PC-3 (cell line): ENCODE measurements around the gene RBM20. TPM values are rescaled to one million over a fixed set of nuclear protein-coding genes. Genes with fewer than 3 reads are reported as not detected.

ENCODE experiments used
- ATAC-seq: fragments of 200-7000 bp; cut with Tn5 transposase; 2 replicates; pipeline ENCODE4 v1.9.1; 2020; ENCODE audit warnings: mild to moderate bottlenecking, moderate library complexity
- BruUV-seq: library from RNA; stranded (reverse); fragments of 400-500 nt; replicated peaks from 2 replicates; lab custom pipeline; 2021; lab: Mats Ljungman, UMichigan
- CTCF ChIA-PET: fragments of 300-600 bp; sonication (Branson Sonifier 250); formaldehyde crosslinking; loops from one replicate; lab custom pipeline; 2022; ENCODE audit warnings: antibody characterized with exemption; lab: Charles Lee
- POLR2A ChIA-PET: fragments of 300-600 bp; sonication (Branson Sonifier 250); formaldehyde crosslinking; loops from one replicate; lab custom pipeline; 2022; ENCODE audit warnings: antibody characterized with exemption; ENCODE audit not compliant: unreplicated experiment; lab: Charles Lee
- DNase-seq: peaks from one replicate; pipeline ENCODE4 v3.0.0-alpha.2; 2015
- H2AFZ ChIP-seq: fragments of 300-600 bp; sonication (generic); 2 replicates; pipeline ENCODE4 v1.6.0; 2016; ENCODE audit warnings: antibody characterized with exemption, low read length
- H3F3A ChIP-seq: fragments of 300-600 bp; sonication (generic); one replicate; pipeline ENCODE4 v1.6.0; 2017; ENCODE audit warnings: antibody characterized with exemption, low read length, control low read depth, mild to moderate bottlenecking; ENCODE audit not compliant: unreplicated experiment
- H3K27ac ChIP-seq: fragments of 300-600 bp; sonication (generic); 2 replicates; pipeline ENCODE4 v1.5.1; 2016; ENCODE audit warnings: mild to moderate bottlenecking, low read length
- H3K27me3 ChIP-seq: fragments of 300-600 bp; sonication (generic); 2 replicates; pipeline ENCODE4 v1.6.1; 2016; ENCODE audit warnings: low read length, mixed read lengths
- H3K36me3 ChIP-seq: fragments of 300-600 bp; sonication (generic); 2 replicates; pipeline ENCODE4 v1.6.1; 2016; ENCODE audit warnings: low read depth, mixed run types, low read length, mixed read lengths
- H3K4me1 ChIP-seq: fragments of 300-600 bp; sonication (generic); 2 replicates; pipeline ENCODE4 v1.5.1; 2016; ENCODE audit warnings: low read length; ENCODE audit not compliant: insufficient read depth
- H3K4me2 ChIP-seq: fragments of 300-600 bp; sonication (generic); 2 replicates; pipeline ENCODE4 v1.6.0; 2016; ENCODE audit warnings: low read length
- H3K4me3 ChIP-seq: fragments of 300-600 bp; sonication (generic); 2 replicates; pipeline ENCODE4 v1.5.1; 2016; ENCODE audit warnings: mild to moderate bottlenecking, low read length, mixed read lengths
- H3K79me2 ChIP-seq: fragments of 300-600 bp; sonication (generic); 2 replicates; pipeline ENCODE4 v1.6.1; 2017; ENCODE audit warnings: low read length, mixed read lengths
- H3K9ac ChIP-seq: fragments of 300-600 bp; sonication (generic); 2 replicates; pipeline ENCODE4 v1.6.0; 2016; ENCODE audit warnings: mild to moderate bottlenecking, low read length
- H3K9me2 ChIP-seq: fragments of 300-600 bp; sonication (generic); replicated peaks from 2 replicates; pipeline ENCODE4 v1.6.1; 2016; ENCODE audit warnings: mixed run types, low read length, mixed read lengths
- H3K9me3 ChIP-seq: fragments of 300-600 bp; sonication (generic); 2 replicates; pipeline ENCODE4 v1.6.1; 2016; ENCODE audit warnings: low read length, mixed read lengths
- H4K20me1 ChIP-seq: fragments of 300-600 bp; sonication (generic); 2 replicates; pipeline ENCODE4 v1.6.1; 2016; ENCODE audit warnings: low read length, mixed read lengths
- EZH2 ChIP-seq: fragments of 300-600 bp; sonication (generic); IDR thresholded peaks from one replicate; pipeline ENCODE4 v1.6.1; 2017; ENCODE audit warnings: antibody characterized with exemption, mild to moderate bottlenecking, low read length; ENCODE audit not compliant: unreplicated experiment
- EZH2phosphoT487 ChIP-seq: fragments of 300-600 bp; sonication (generic); IDR thresholded peaks from 2 replicates; pipeline ENCODE4 v1.6.1; 2018; ENCODE audit warnings: mild to moderate bottlenecking, antibody characterized with exemption, low read length, borderline replicate concordance
- intact Hi-C: fragments of 100-400 bp; cut with micrococcal nuclease; formaldehyde crosslinking; loops from 2 replicates; pipeline ENCODE4 v1.9.0; 2023
- total RNA-seq: library from RNA; depleted of rRNA; stranded (reverse); fragments of >200 nt; gene quantifications from 2 replicates; pipeline ENCODE4 v1.2.3, GENCODE V29; 2014
- TF ChIP-seq, protein P1 (sequence below): fragments of 300-600 bp; sonication (generic); conservative IDR thresholded peaks from 2 replicates; pipeline ENCODE4 v1.5.1; 2017; ENCODE audit warnings: antibody characterized with exemption, low read depth, mild to moderate bottlenecking, low read length

The RBM20 gene
- total RNA-seq, 1 experiment from 2014 or later: 0.40 TPM

DNA sequence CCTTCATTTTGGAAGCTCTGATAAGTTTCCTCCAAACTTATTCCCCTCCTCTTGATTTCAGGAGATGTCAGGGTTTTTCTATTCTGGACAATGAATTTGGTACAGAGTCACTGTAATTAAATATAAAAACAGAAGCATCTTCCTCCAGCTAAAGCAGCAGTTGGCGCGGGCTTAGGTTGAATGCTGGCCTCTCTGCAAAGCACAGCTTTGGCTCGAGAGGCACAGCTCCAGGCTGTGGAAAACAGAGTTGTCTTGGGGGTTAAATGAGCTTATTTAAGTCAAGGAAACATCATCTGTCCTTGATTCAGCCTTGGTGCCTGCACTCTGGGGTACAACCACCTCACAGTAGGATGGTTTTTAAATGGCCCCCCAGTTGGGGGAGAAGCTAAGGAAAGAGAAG is 192.6 kb downstream of the RBM20 start:
- ChIA-PET POLR2A (no interaction called here), CTCF (no interaction called here)
- Histone ChIP-seq H3F3A (no peaks in the 10 kb centered on the region), H3K36me3 (no peaks in the 10 kb centered on the region), H3K4me1 (no peaks in the 10 kb centered on the region), H3K4me3 (no peak overlapping the region), H4K20me1 (no peaks in the 10 kb centered on the region), H3K9me2 (no peaks in the 10 kb centered on the region), H3K9me3 (no peaks in the 10 kb centered on the region), H2AFZ (no peak overlapping the region), H3K27ac (no peak overlapping the region), H3K9ac (no peak overlapping the region), H3K4me2 (no peak overlapping the region), H3K79me2 (no peaks in the 10 kb centered on the region), H3K27me3 (no peaks in the 10 kb centered on the region)
- DNase-seq (no peak), ATAC-seq (no peak)
- TF ChIP-seq EZH2phosphoT487: no peak
- no peak for TF ChIP-seq EZH2
- TF ChIP-seq, protein P1, sequence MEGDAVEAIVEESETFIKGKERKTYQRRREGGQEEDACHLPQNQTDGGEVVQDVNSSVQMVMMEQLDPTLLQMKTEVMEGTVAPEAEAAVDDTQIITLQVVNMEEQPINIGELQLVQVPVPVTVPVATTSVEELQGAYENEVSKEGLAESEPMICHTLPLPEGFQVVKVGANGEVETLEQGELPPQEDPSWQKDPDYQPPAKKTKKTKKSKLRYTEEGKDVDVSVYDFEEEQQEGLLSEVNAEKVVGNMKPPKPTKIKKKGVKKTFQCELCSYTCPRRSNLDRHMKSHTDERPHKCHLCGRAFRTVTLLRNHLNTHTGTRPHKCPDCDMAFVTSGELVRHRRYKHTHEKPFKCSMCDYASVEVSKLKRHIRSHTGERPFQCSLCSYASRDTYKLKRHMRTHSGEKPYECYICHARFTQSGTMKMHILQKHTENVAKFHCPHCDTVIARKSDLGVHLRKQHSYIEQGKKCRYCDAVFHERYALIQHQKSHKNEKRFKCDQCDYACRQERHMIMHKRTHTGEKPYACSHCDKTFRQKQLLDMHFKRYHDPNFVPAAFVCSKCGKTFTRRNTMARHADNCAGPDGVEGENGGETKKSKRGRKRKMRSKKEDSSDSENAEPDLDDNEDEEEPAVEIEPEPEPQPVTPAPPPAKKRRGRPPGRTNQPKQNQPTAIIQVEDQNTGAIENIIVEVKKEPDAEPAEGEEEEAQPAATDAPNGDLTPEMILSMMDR: no peak
- BruUV-seq: no TSS peak
- intact Hi-C loops: no loop called here

DNA sequence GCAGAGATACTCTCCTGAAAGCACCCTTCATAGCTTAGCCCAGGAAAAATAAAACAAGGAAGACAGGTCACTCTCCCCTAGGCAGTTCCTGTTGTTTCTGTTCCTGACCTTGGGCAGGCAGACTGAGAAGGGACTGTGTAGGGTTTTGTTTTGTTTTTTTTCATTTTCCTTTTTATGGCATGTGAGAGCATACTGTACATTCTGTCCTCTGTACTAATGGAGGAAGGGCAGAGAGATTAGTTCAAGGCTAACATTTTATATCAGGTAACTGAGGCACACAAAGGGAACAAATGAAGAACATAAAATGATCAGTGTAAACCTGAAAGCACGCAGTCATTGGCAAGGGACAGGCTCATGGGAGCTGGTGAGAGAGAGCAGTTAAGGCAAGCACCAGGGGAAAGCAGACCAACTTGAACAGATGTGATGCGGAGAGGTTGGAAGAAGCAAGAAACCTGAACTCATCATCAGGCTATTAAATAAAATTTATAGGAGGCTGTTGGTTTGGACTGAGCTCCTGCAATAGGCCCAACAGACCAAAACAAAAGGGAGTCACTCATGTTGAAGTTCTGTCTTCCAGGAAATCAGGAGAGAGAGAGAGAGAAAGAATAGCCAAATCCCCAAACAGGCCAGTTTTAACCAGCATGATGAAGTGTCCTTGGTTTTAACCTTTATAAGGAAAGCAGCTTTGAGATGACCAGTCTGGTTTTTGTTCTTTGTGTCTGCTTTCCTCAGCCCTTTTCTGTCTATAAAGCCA is 193.5 kb downstream of the RBM20 start:
- Histone ChIP-seq H3K79me2 (no peaks in the 10 kb centered on the region), H4K20me1 (no peaks in the 10 kb centered on the region), H3K4me3 (no peak overlapping the region), H3K9me2 (no peaks in the 10 kb centered on the region), H2AFZ (no peak overlapping the region), H3K9ac (no peak overlapping the region), H3K27ac (no peak overlapping the region), H3K36me3 (no peaks in the 10 kb centered on the region), H3K4me1 (no peaks in the 10 kb centered on the region), H3K9me3 (no peaks in the 10 kb centered on the region), H3K4me2 (no peak overlapping the region), H3K27me3 (no peaks in the 10 kb centered on the region), H3F3A (no peaks in the 10 kb centered on the region)
- intact Hi-C loops: no loop called here
- no peak for ATAC-seq
- CTCF ChIA-PET: interaction anchor here (0.6 kb wide), 1 partner anchor 82 kb away, joined by 3 read pairs; the partner anchor contains the start of gene SHOC2
- POLR2A ChIA-PET: no interaction called here
- BruUV-seq: no TSS peak
- no peak for TF ChIP-seq EZH2phosphoT487
- no peak for TF ChIP-seq EZH2
- TF ChIP-seq, protein P1: no peak
- DNase-seq: no peak

GRCh38 chr10:110840225-110840922 is 196.2 kb downstream of the RBM20 start:
- Histone ChIP-seq H3K4me3 (no peak overlapping the region), H3K79me2 (no peaks in the 10 kb centered on the region), H3K4me2 (no peak overlapping the region), H3K27me3 (no peaks in the 10 kb centered on the region), H2AFZ (no peak overlapping the region), H3K27ac (no peak overlapping the region), H3F3A (no peaks in the 10 kb centered on the region), H3K36me3 (no peaks in the 10 kb centered on the region), H3K4me1 (no peaks in the 10 kb centered on the region), H3K9ac (no peak overlapping the region), H4K20me1 (no peaks in the 10 kb centered on the region), H3K9me2 (no peaks in the 10 kb centered on the region), H3K9me3 (no peaks in the 10 kb centered on the region)
- intact Hi-C loops: no loop called here
- ChIA-PET POLR2A (no interaction called here), CTCF (no interaction called here)
- BruUV-seq: no TSS peak
- DNase-seq (peak; percentile 4), ATAC-seq (no peak)
- TF ChIP-seq, protein P1: no peak
- TF ChIP-seq EZH2phosphoT487 (no peak), EZH2 (no peak)
